Panc1 (cell line): ENCODE data around the gene MGAT1. TPM values are rescaled to one million over a fixed set of nuclear protein-coding genes. Genes with fewer than 3 reads are reported as not detected.

Experiments
- ATAC-seq: fragments of 200-7000 bp; cut with Tn5 transposase; 2 replicates; pipeline ENCODE4 v1.9.1; 2020; ENCODE audit warnings: mild to moderate bottlenecking, moderate library complexity
- BruUV-seq: library from RNA; stranded (reverse); fragments of 400-500 nt; replicated peaks from 2 replicates; lab custom pipeline; 2021; lab: Mats Ljungman, UMichigan
- CTCF ChIA-PET: fragments of 300-600 bp; sonication (Branson Sonifier 250); formaldehyde crosslinking; loops from one replicate; lab custom pipeline; 2022; ENCODE audit warnings: antibody characterized with exemption; lab: Charles Lee
- POLR2A ChIA-PET: fragments of 300-600 bp; sonication (Branson Sonifier 250); formaldehyde crosslinking; loops from one replicate; lab custom pipeline; 2022; ENCODE audit warnings: antibody characterized with exemption; lab: Charles Lee
- DNase-seq: peaks from one replicate; pipeline ENCODE4 v3.0.0-alpha.2; 2010; ENCODE audit warnings: low read depth, low spot score
- H3K27ac ChIP-seq: 2 replicates; pipeline ENCODE4 v1.5.1; 2011; ENCODE audit warnings: mild to moderate bottlenecking, low read length, inconsistent platforms
- H3K27me3 ChIP-seq: fragments of 200-500 bp; sonication (Bioruptor generic); 2 replicates; pipeline ENCODE4 v1.6.0; 2014; ENCODE audit warnings: low read length, inconsistent platforms; ENCODE audit not compliant: control insufficient read depth, insufficient read depth
- H3K36me3 ChIP-seq: fragments of 200-500 bp; sonication (Bioruptor generic); 2 replicates; pipeline ENCODE4 v1.5.1; 2014; ENCODE audit warnings: inconsistent platforms, mild to moderate bottlenecking, low read length, moderate library complexity; ENCODE audit not compliant: control insufficient read depth, insufficient read depth
- H3K4me1 ChIP-seq: 2 replicates; pipeline ENCODE4 v1.5.1; 2011; ENCODE audit warnings: inconsistent platforms, mild to moderate bottlenecking, low read length, moderate library complexity; ENCODE audit not compliant: control insufficient read depth, insufficient read depth
- H3K4me3 ChIP-seq, 2 experiments: 2 replicates each; pipeline ENCODE4 v1.5.1; 2011 to 2012; ENCODE audit warnings: low read depth in 2 of 2, low read length in 2 of 2, mild to moderate bottlenecking in 2 of 2, inconsistent platforms in 1 of 2, moderate library complexity in 1 of 2
- H3K9me3 ChIP-seq: fragments of 200-500 bp; sonication (Bioruptor generic); 2 replicates; pipeline ENCODE4 v1.5.1; 2014; ENCODE audit warnings: low read depth, mild to moderate bottlenecking, inconsistent platforms, low read length, moderate library complexity; ENCODE audit not compliant: control insufficient read depth, insufficient read depth
- POLR2AphosphoS5 ChIP-seq: IDR thresholded peaks from 2 replicates; pipeline ENCODE4 v1.6.1; 2012; ENCODE audit warnings: mild to moderate bottlenecking, low read depth, low read length, moderate library complexity
- SIN3A ChIP-seq: IDR thresholded peaks from 2 replicates; pipeline ENCODE4 v1.6.1; 2012; ENCODE audit warnings: low read depth, mild to moderate bottlenecking, low read length, moderate library complexity, borderline replicate concordance; ENCODE audit not compliant: insufficient read depth
- TCF7L2 ChIP-seq: IDR thresholded peaks from 2 replicates; pipeline ENCODE4 v1.6.1; 2011; ENCODE audit warnings: mild to moderate bottlenecking, low read depth, low read length, inconsistent platforms
- in situ Hi-C: cut with HindIII; loops from 2 replicates; pipeline ENCODE4 v1.10.0; 2016; ENCODE audit warnings: low sequenced_read_pairs, low pct_unique_long_range_greater_than_20kb
- intact Hi-C: fragments of 100-400 bp; cut with micrococcal nuclease; formaldehyde crosslinking; loops from one replicate; pipeline ENCODE4 v1.10.0; 2022; ENCODE audit not compliant: unreplicated experiment
- total RNA-seq: library from RNA; stranded (reverse); gene quantifications from one replicate; pipeline ENCODE4 v1.2.1, GENCODE V29; 2021; ENCODE audit not compliant: unreplicated experiment
- TF ChIP-seq, protein P1 (sequence below), 2 experiments: IDR thresholded peaks; 2 replicates each; pipeline ENCODE4 v1.6.1; 2011 to 2012; ENCODE audit warnings: low read depth in 2 of 2, control low read depth in 1 of 2, low read length in 1 of 2, mild to moderate bottlenecking in 1 of 2, moderate library complexity in 1 of 2; ENCODE audit not compliant: insufficient read depth in 1 of 2
- TF ChIP-seq, protein P2 (sequence below): fragments of 450-650 bp; IDR thresholded peaks from 2 replicates; pipeline ENCODE4 v1.5.1; 2017; ENCODE audit warnings: mild to moderate bottlenecking

MGAT1 gene
- total RNA-seq, 1 experiment from 2014 or later, result 113 TPM

DNA sequence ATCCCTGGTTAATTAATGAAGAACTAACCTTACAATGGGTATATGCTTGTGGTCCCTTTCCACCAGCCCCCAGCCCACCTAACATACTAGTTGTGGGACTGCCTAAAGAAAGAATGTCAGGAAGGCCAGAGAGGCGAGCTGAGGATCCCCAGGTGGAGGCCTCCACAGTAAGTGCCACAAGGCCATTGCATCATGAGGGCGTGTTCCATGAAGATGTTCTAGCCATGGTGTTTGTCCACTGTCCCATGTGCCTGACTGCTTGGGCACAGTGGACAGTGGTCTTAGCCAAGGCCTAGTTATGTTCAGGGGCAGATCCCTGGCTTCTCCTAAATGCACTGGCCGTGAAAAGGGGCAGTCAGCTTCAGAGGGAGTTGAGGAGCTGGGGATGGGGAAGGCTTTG lies 37.3 kb upstream of the MGAT1 start:
- ChIA-PET POLR2A (no interaction called here), CTCF (no interaction called here)
- H3K9me3 ChIP-seq, result no peaks in the 10 kb centered on the region
- H3K27ac ChIP-seq, result no peak overlapping the region
- H3K4me1 ChIP-seq, result no peaks in the 10 kb centered on the region
- BruUV-seq, result no TSS peak
- in situ Hi-C loops, result no loop called here
- DNase-seq (no peak), ATAC-seq (no peak)
- H3K27me3 ChIP-seq, result no peaks in the 10 kb centered on the region
- intact Hi-C loops, result no loop called here
- H3K36me3 ChIP-seq, result no peaks in the 10 kb centered on the region
- TF ChIP-seq, protein P1, sequence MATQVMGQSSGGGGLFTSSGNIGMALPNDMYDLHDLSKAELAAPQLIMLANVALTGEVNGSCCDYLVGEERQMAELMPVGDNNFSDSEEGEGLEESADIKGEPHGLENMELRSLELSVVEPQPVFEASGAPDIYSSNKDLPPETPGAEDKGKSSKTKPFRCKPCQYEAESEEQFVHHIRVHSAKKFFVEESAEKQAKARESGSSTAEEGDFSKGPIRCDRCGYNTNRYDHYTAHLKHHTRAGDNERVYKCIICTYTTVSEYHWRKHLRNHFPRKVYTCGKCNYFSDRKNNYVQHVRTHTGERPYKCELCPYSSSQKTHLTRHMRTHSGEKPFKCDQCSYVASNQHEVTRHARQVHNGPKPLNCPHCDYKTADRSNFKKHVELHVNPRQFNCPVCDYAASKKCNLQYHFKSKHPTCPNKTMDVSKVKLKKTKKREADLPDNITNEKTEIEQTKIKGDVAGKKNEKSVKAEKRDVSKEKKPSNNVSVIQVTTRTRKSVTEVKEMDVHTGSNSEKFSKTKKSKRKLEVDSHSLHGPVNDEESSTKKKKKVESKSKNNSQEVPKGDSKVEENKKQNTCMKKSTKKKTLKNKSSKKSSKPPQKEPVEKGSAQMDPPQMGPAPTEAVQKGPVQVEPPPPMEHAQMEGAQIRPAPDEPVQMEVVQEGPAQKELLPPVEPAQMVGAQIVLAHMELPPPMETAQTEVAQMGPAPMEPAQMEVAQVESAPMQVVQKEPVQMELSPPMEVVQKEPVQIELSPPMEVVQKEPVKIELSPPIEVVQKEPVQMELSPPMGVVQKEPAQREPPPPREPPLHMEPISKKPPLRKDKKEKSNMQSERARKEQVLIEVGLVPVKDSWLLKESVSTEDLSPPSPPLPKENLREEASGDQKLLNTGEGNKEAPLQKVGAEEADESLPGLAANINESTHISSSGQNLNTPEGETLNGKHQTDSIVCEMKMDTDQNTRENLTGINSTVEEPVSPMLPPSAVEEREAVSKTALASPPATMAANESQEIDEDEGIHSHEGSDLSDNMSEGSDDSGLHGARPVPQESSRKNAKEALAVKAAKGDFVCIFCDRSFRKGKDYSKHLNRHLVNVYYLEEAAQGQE (IDR thresholded peaks at IDR 0.05; ENCODE audit: insufficient read depth in 1 of 2, low read depth in 2 of 2, low read length in 1 of 2), result no peak
- TF ChIP-seq TCF7L2, result no peak
- no peak for TF ChIP-seq SIN3A
- TF ChIP-seq, protein P2, sequence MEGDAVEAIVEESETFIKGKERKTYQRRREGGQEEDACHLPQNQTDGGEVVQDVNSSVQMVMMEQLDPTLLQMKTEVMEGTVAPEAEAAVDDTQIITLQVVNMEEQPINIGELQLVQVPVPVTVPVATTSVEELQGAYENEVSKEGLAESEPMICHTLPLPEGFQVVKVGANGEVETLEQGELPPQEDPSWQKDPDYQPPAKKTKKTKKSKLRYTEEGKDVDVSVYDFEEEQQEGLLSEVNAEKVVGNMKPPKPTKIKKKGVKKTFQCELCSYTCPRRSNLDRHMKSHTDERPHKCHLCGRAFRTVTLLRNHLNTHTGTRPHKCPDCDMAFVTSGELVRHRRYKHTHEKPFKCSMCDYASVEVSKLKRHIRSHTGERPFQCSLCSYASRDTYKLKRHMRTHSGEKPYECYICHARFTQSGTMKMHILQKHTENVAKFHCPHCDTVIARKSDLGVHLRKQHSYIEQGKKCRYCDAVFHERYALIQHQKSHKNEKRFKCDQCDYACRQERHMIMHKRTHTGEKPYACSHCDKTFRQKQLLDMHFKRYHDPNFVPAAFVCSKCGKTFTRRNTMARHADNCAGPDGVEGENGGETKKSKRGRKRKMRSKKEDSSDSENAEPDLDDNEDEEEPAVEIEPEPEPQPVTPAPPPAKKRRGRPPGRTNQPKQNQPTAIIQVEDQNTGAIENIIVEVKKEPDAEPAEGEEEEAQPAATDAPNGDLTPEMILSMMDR, result no peak
- TF ChIP-seq POLR2AphosphoS5, result no peak
- no peak overlapping the region for H3K4me3 ChIP-seq

DNA sequence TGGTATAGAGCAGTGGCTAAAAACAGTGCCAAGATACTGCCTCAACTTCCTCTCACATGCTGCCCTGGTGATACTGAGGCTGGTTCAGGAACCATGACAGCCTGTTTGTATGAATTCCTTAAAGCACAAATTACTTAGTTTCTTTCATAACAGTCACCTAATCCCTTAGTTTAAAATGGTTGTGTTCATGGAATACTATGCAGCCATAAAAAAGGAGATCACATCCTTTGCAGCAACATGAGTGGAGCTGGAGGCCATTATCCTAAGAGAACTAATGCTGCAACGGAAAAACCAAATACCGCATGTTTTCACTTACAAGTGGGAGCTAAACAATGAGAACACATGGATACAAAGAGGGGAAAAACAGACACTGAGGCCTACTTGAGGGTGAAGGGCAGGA lies 36.6 kb upstream of the MGAT1 start:
- in situ Hi-C loops, result no loop called here
- intact Hi-C loops, result no loop called here
- ATAC-seq (no peak), DNase-seq (no peak)
- Histone ChIP-seq H3K4me1 (no peaks in the 10 kb centered on the region), H3K36me3 (no peaks in the 10 kb centered on the region), H3K9me3 (no peaks in the 10 kb centered on the region), H3K4me3 (no peak overlapping the region), H3K27me3 (no peaks in the 10 kb centered on the region), H3K27ac (no peak overlapping the region)
- ChIA-PET POLR2A (no interaction called here), CTCF (no interaction called here)
- TF ChIP-seq TCF7L2, result no peak
- no peak for TF ChIP-seq POLR2AphosphoS5
- TF ChIP-seq, protein P2, result no peak
- TF ChIP-seq, protein P1 (IDR thresholded peaks at IDR 0.05; ENCODE audit: insufficient read depth in 1 of 2, low read depth in 2 of 2, low read length in 1 of 2), result no peak
- TF ChIP-seq SIN3A, result no peak
- no TSS peak for BruUV-seq
